Adipocyte (in vitro differentiated cells): Measurements from ENCODE around the gene HOXD9.

Experiments used
- DNase-seq: peaks from one replicate; pipeline ENCODE4 v3.0.0-alpha.2; 2015; ENCODE audit warnings: low read depth
- H3K27me3 ChIP-seq: replicated peaks from 2 replicates; pipeline ENCODE4 v1.7.0; 2013; ENCODE audit warnings: mild to moderate bottlenecking, low read length, moderate library complexity; ENCODE audit not compliant: control insufficient read depth, insufficient read depth
- H3K36me3 ChIP-seq: 2 replicates; pipeline ENCODE4 v1.7.0; 2013; ENCODE audit warnings: low read length, mild to moderate bottlenecking, moderate library complexity; ENCODE audit not compliant: control insufficient read depth, insufficient read depth, severe bottlenecking
- H3K4me1 ChIP-seq: 2 replicates; pipeline ENCODE4 v1.7.0; 2013; ENCODE audit warnings: mild to moderate bottlenecking, low read length, moderate library complexity; ENCODE audit not compliant: control insufficient read depth, insufficient read depth
- H3K4me3 ChIP-seq: 2 replicates; pipeline ENCODE4 v1.7.0; 2013; ENCODE audit warnings: mild to moderate bottlenecking, low read length, moderate library complexity
- H3K9ac ChIP-seq: 2 replicates; pipeline ENCODE4 v1.7.0; 2013; ENCODE audit warnings: mild to moderate bottlenecking, low read length, moderate library complexity
- H3K9me3 ChIP-seq: 2 replicates; pipeline ENCODE4 v1.7.0; 2013; ENCODE audit warnings: mild to moderate bottlenecking, low read length, moderate library complexity; ENCODE audit not compliant: control insufficient read depth

Gene HOXD9

DNA sequence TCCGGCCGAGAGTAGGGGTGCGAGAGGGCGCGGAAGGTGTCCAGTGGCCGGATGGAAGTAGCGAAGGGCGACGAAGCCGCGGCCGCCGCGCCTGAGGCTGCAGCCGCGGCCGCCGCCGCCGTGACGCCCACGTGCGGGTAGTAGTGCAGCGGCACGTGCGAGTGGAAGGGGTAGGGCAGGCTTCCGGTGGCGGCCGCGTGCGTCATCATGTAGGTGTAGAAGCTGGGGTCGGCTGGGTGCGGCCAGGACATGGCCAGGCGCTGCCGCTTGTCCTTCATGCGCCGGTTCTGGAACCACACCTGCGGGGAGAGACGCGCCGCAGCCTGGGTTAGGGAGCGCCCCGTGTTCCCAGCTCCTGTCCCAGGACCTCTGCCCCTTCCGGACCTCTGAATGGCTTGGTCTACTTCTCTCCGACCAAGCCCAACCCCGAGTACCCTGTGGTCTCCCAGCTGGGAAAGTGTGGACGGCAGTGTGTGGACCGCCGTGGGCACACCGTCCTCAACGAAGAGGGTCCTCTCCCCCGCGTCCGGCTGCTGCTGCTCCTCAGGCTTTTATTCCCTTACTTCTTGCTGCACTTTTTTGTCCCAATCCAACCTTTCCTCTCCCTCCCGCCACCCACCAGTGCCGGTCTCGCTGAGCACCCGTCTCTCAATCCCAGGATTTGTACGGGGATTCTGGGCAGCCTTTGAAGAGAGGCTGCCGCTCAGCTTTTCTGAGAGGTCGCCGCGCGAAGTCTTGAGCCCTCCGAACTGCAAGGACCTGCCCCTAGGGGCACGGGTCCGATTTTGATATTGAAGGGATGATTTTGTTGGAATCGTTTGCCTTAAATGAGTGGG is 41.8 kb upstream of the HOXD9 start:
- no peak overlapping the region for H3K9ac ChIP-seq
- H3K4me1 ChIP-seq = no peaks in the 10 kb centered on the region
- peaks cover 27% of the 10 kb centered on the region for H3K9me3 ChIP-seq
- H3K4me3 ChIP-seq = peak overlapping the region; percentile 37
- no peak for DNase-seq
- peaks cover 92% of the 10 kb centered on the region for H3K27me3 ChIP-seq
- no peaks in the 10 kb centered on the region for H3K36me3 ChIP-seq

- no peak overlapping the region for H3K4me3 ChIP-seq
- H3K4me1 ChIP-seq = no peaks in the 10 kb centered on the region
- H3K27me3 ChIP-seq = peaks cover 92% of the 10 kb centered on the region
- peaks cover 23% of the 10 kb centered on the region for H3K9me3 ChIP-seq
- no peak for DNase-seq
- H3K36me3 ChIP-seq = no peaks in the 10 kb centered on the region
- H3K9ac ChIP-seq = no peak overlapping the region
These were observed 41.1 kb upstream of the HOXD9 start for GRCh38 chr2:176081376-176081836.

- H3K36me3 ChIP-seq = no peaks in the 10 kb centered on the region
- H3K9me3 ChIP-seq = peaks cover 23% of the 10 kb centered on the region
- H3K4me3 ChIP-seq = no peak overlapping the region
- H3K4me1 ChIP-seq = no peaks in the 10 kb centered on the region
- no peak for DNase-seq
- peaks cover 92% of the 10 kb centered on the region for H3K27me3 ChIP-seq
- no peak overlapping the region for H3K9ac ChIP-seq
These were observed 40.5 kb upstream of the HOXD9 start for GRCh38 chr2:176081837-176082524.

- Histone ChIP-seq H3K27me3 (peaks cover 92% of the 10 kb centered on the region), H3K4me1 (no peaks in the 10 kb centered on the region), H3K36me3 (no peaks in the 10 kb centered on the region), H3K9me3 (peaks cover 23% of the 10 kb centered on the region), H3K4me3 (no peak overlapping the region), H3K9ac (no peak overlapping the region)
- DNase-seq = no peak
These were observed 40.0 kb upstream of the HOXD9 start for GRCh38 chr2:176082525-176082823.

DNA sequence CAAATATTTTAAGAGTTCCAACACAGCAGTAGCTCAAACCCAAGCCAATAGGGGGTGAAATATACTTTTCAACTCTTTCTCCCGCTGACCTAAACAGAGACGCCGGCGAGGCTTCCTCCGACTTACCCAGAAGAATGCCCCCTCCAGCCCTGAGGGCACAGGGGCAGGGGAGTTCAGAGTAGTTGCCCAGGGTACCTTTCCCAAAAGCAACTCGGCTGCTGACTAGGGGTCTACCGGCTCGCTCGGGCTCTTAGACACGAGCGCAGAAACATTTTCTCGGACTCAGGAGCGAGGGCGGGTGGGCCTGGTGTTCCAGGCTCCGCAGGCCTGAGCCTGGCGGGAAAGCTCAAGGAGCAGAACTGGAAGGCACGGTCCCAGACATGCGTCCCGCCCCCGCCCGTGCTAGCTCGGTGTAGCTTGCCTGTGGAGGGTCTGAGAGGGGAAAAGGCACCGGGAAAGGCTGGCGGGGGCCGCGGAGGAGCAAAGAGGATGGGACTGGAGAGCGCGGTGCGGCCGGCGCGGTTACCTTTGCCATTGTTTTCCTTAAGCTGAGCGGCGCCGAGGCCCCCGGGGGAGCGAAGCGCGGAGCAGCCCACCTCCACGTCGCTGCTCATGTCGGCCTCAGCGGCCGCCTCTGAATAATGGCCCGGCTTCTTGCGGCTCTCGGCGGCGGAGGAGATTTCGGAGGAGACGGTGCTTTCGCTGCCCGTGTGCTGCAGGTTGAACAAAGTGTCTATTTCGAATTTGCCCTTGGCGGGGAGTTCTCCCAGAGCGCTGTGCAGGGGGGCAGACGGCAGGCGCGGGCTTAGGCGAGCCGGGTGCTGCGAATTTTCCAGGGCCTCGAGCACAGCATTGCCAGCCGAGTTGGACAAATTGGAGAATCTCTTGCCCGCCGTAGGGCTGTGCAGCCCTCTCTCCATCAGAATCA is 39.4 kb upstream of the HOXD9 start:
- Histone ChIP-seq H3K27me3 (peaks cover 95% of the 10 kb centered on the region), H3K36me3 (no peaks in the 10 kb centered on the region), H3K4me1 (peaks cover 2% of the 10 kb centered on the region), H3K9ac (no peak overlapping the region), H3K9me3 (peaks cover 23% of the 10 kb centered on the region), H3K4me3 (no peak overlapping the region)
- no peak for DNase-seq

GRCh38 chr2:176083796-176084261 is 38.7 kb upstream of the HOXD9 start, which contains the start of gene EVX2:
Gene EVX2 (minus strand): TSS chr2:176083962. CDS start chr2:176083776, 186 bp downstream.
- Histone ChIP-seq H3K4me1 (peaks cover 3% of the 10 kb centered on the region), H3K9ac (no peak within 1 kb of the TSS), H3K27me3 (peaks cover 94% of the 10 kb centered on the region), H3K36me3 (no peaks in the 10 kb centered on the region), H3K4me3 (no peak within 1 kb of the TSS), H3K9me3 (peaks cover 21% of the 10 kb centered on the region)
- DNase-seq = no peak

DNA sequence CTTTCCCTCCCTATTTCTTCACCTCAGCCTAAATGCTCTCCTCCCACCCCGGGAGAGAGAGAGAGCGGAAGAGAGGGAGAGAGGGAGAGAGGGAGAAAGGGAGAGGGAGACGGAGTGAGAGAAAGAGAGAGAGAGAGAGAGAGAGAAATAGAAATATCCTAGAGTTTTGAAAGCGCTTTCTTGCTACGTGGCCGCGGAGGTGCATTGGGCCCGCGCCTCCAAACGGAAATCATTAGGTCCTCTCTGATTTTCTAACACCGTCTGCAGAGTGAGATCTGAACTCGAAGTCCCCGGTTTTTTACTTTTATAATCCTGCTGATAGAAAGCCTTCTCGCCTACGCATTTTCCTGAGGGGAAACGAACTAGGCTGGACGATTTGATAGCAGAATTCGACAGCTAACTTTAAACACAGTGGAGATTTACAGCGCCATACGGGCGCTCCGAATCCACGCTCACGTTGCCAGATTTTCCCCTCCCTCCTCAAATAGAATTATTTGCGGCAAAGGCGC is 37.9 kb upstream of the HOXD9 start:
- Histone ChIP-seq H3K27me3 (peaks cover 94% of the 10 kb centered on the region), H3K36me3 (no peaks in the 10 kb centered on the region), H3K4me3 (no peak overlapping the region), H3K9me3 (peaks cover 21% of the 10 kb centered on the region), H3K4me1 (peaks cover 3% of the 10 kb centered on the region), H3K9ac (no peak overlapping the region)
- no peak for DNase-seq

- Histone ChIP-seq H3K36me3 (no peaks in the 10 kb centered on the region), H3K4me3 (no peak overlapping the region), H3K9ac (no peak overlapping the region), H3K9me3 (peaks cover 21% of the 10 kb centered on the region), H3K27me3 (peaks cover 98% of the 10 kb centered on the region), H3K4me1 (peaks cover 3% of the 10 kb centered on the region)
- DNase-seq = no peak
These were observed 37.3 kb upstream of the HOXD9 start for GRCh38 chr2:176085120-176085788.

DNA sequence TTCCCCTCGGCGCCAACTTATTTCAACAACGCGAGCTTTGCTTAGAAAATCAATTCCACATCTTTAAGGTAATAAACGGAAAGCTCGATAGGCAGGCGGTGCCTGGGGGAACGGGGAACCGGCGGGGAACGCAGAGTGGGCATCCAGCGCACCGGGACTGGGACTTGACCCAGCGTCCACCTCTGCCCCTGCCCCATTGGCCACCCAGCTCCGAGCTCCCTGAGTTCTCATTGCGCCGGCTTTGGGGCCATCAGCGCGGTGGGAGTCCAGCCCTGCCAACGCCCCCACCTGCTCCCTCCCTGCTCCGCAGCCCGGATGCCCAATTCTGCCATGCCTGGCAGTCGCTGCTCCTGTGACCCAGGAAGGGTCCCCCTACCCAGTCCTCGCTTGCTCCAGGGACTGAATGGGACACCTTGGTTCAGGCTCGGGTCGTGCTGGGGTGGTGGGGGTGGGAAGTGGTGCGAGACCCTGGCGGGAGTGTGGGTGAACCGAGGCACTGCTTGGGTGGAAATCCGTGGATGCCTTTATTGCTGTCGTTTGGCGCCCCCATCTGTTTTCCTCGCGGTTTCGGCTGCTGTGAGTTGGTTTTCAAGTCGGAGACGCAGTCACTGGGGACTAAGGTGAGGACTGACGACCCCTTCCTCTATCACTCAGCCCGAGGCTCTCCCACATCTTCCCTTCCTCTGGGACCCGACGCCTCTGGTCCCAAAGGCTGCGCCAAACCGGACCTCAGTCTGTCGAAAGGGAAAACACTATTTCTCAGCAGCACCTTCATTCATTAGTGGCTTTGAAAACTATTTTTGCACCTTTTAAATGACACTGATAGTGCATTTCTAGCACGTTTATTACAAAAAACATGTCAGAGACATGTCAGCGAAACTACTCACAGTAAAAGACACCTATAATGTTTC is 36.4 kb upstream of the HOXD9 start:
- no peak overlapping the region for H3K4me3 ChIP-seq
- peak; percentile 84 for DNase-seq

More for the DNA sequence above, 36.4 kb upstream of the HOXD9 start:
- Histone ChIP-seq H3K9ac (no peak overlapping the region), H3K27me3 (peaks cover 98% of the 10 kb centered on the region), H3K9me3 (peaks cover 16% of the 10 kb centered on the region), H3K4me1 (peaks cover 3% of the 10 kb centered on the region), H3K36me3 (no peaks in the 10 kb centered on the region)
